ENCODE data around the gene FMNL3. TPM values are rescaled to one million over a fixed set of nuclear protein-coding genes. Genes with fewer than 3 reads are reported as not detected.
A peak's percentile ranks its signal among the peaks of the same experiment; 100 is the strongest.

FMNL3 gene
- total RNA-seq, 1 donor from 2014 or later = 58.4 TPM

- H3K9me3 Mint-ChIP-seq (ENCODE audit: unreplicated experiment) = peaks cover 1% of the 10 kb centered on the region
- H3K4me3 Mint-ChIP-seq (ENCODE audit: unreplicated experiment) = peak overlapping the region; percentile 78
- peaks cover 54% of the 10 kb centered on the region for H3K4me1 Mint-ChIP-seq (ENCODE audit: low read depth, unreplicated experiment)
- H3K4me1 ChIP-seq (ENCODE audit: insufficient read depth, low read length) = peaks cover 42% of the 10 kb centered on the region
- peak overlapping the region; percentile 85 for H3K27ac ChIP-seq (ENCODE audit: low read depth, low read length)
- H3K9ac ChIP-seq (ENCODE audit: low read length) = peak overlapping the region; percentile 71
- peak overlapping the region; percentile 99 for H3K27ac Mint-ChIP-seq (ENCODE audit: unreplicated experiment)
- TF ChIP-seq CTCF (IDR thresholded peaks at IDR 0.05; ENCODE audit: insufficient read depth, low read depth, low read length) (no peak), EZH2 (IDR thresholded peaks at IDR 0.05; ENCODE audit: insufficient read depth, low read length) (no peak)
- no peaks in the 10 kb centered on the region for H3K27me3 ChIP-seq (ENCODE audit: insufficient read depth, low read length)
- no peak overlapping the region for H2AFZ ChIP-seq (ENCODE audit: low read depth, low read length)
- H4K20me1 ChIP-seq (ENCODE audit: insufficient read depth, low read length) = peaks cover 57% of the 10 kb centered on the region
- H3K4me2 ChIP-seq (ENCODE audit: low read length) = peak overlapping the region; percentile 87
- peak; percentile 71 for DNase-seq (ENCODE audit: low read depth)
- no peaks in the 10 kb centered on the region for H3K9me3 ChIP-seq (ENCODE audit: insufficient read depth, low read depth, low read length)
- peaks cover 2% of the 10 kb centered on the region for H3K36me3 Mint-ChIP-seq (ENCODE audit: low read depth, unreplicated experiment)
- H3K27me3 Mint-ChIP-seq (ENCODE audit: low read depth, unreplicated experiment) = no peaks in the 10 kb centered on the region
- no peaks in the 10 kb centered on the region for H3K36me3 ChIP-seq (ENCODE audit: insufficient read depth, low read length)
- H3K4me3 ChIP-seq (ENCODE audit: insufficient read depth, low read depth, low read length) = peak overlapping the region; percentile 52
- H3K79me2 ChIP-seq (ENCODE audit: insufficient read depth, low read length) = peaks cover 93% of the 10 kb centered on the region
- FAIRE-seq = peak; percentile 66
Observed at GRCh38 chr12:49698619-49699545, 8.3 kb downstream of the FMNL3 start.

DNA sequence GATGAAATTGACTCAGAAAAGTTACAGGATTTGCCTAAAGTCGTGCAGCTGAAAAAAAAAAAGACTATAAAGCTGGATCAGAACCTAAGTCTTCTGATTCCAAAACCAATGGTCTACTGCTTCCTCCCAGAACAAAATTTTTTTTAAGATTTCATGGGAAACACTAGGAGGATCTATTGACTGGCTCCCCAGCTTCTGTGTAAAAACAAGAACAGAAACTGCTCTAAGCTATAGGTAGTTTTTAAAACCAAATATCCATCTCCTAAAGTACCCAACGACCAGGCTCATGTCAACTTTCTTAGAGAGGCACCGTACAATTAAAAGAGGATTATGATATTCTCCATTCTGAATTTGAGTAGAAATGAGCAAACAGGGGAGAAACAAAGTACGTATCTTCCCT lies 9.4 kb downstream of the FMNL3 start:
- Histone ChIP-seq H3K27ac (ENCODE audit: low read depth, low read length) (no peak overlapping the region), H3K79me2 (ENCODE audit: insufficient read depth, low read length) (peaks cover 90% of the 10 kb centered on the region), H3K9me3 (ENCODE audit: insufficient read depth, low read depth, low read length) (no peaks in the 10 kb centered on the region), H3K4me1 (ENCODE audit: insufficient read depth, low read length) (peaks cover 32% of the 10 kb centered on the region), H3K36me3 (ENCODE audit: insufficient read depth, low read length) (no peaks in the 10 kb centered on the region), H3K4me3 (ENCODE audit: insufficient read depth, low read depth, low read length) (no peak overlapping the region), H3K4me2 (ENCODE audit: low read length) (peak overlapping the region; percentile 87), H3K9ac (ENCODE audit: low read length) (no peak overlapping the region), H3K27me3 (ENCODE audit: insufficient read depth, low read length) (no peaks in the 10 kb centered on the region), H2AFZ (ENCODE audit: low read depth, low read length) (no peak overlapping the region), H4K20me1 (ENCODE audit: insufficient read depth, low read length) (peaks cover 55% of the 10 kb centered on the region)
- peaks cover 45% of the 10 kb centered on the region for H3K4me1 Mint-ChIP-seq (ENCODE audit: low read depth, unreplicated experiment)
- H3K4me3 Mint-ChIP-seq (ENCODE audit: unreplicated experiment) = no peak overlapping the region
- H3K36me3 Mint-ChIP-seq (ENCODE audit: low read depth, unreplicated experiment) = peaks cover 5% of the 10 kb centered on the region
- no peak for TF ChIP-seq CTCF (IDR thresholded peaks at IDR 0.05; ENCODE audit: insufficient read depth, low read depth, low read length)
- TF ChIP-seq EZH2 (IDR thresholded peaks at IDR 0.05; ENCODE audit: insufficient read depth, low read length) = no peak
- H3K9me3 Mint-ChIP-seq (ENCODE audit: unreplicated experiment) = peaks cover 1% of the 10 kb centered on the region
- FAIRE-seq (no peak), DNase-seq (ENCODE audit: low read depth) (no peak)
- no peaks in the 10 kb centered on the region for H3K27me3 Mint-ChIP-seq (ENCODE audit: low read depth, unreplicated experiment)
- peak overlapping the region; percentile 75 for H3K27ac Mint-ChIP-seq (ENCODE audit: unreplicated experiment)

DNA sequence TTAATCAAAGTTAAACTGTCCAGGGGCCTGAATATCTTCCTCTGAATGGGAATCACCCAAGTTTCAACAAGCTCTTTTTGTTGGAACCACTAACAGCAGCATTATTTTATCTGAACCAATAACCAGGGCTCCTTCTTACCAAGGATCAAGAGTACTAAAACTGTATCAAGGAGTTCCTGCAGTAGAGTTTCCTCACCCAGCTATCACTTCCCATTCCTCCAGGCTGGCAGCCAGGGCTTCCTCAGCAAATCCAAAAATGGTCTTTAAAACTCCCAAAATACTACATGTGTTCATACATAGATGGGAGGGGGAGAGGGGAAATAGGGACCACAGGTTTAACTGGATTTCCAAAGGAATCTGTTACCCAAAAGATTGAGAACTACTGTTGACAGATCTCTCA lies 10.5 kb downstream of the FMNL3 start:
- Histone ChIP-seq H3K79me2 (ENCODE audit: insufficient read depth, low read length) (peaks cover 90% of the 10 kb centered on the region), H3K36me3 (ENCODE audit: insufficient read depth, low read length) (no peaks in the 10 kb centered on the region), H2AFZ (ENCODE audit: low read depth, low read length) (no peak overlapping the region), H3K4me2 (ENCODE audit: low read length) (no peak overlapping the region), H3K27ac (ENCODE audit: low read depth, low read length) (no peak overlapping the region), H3K4me3 (ENCODE audit: insufficient read depth, low read depth, low read length) (no peak overlapping the region), H3K4me1 (ENCODE audit: insufficient read depth, low read length) (peaks cover 22% of the 10 kb centered on the region), H3K27me3 (ENCODE audit: insufficient read depth, low read length) (no peaks in the 10 kb centered on the region), H3K9ac (ENCODE audit: low read length) (no peak overlapping the region), H4K20me1 (ENCODE audit: insufficient read depth, low read length) (peaks cover 55% of the 10 kb centered on the region), H3K9me3 (ENCODE audit: insufficient read depth, low read depth, low read length) (no peaks in the 10 kb centered on the region)
- Mint-ChIP-seq H3K36me3 (ENCODE audit: low read depth, unreplicated experiment) (peaks cover 6% of the 10 kb centered on the region), H3K4me3 (ENCODE audit: unreplicated experiment) (no peak overlapping the region), H3K9me3 (ENCODE audit: unreplicated experiment) (peaks cover 1% of the 10 kb centered on the region), H3K27me3 (ENCODE audit: low read depth, unreplicated experiment) (no peaks in the 10 kb centered on the region), H3K27ac (ENCODE audit: unreplicated experiment) (peak overlapping the region; percentile 41), H3K4me1 (ENCODE audit: low read depth, unreplicated experiment) (peaks cover 36% of the 10 kb centered on the region)
- TF ChIP-seq EZH2 (IDR thresholded peaks at IDR 0.05; ENCODE audit: insufficient read depth, low read length) = no peak
- TF ChIP-seq CTCF (IDR thresholded peaks at IDR 0.05; ENCODE audit: insufficient read depth, low read depth, low read length) = no peak
- no peak for DNase-seq (ENCODE audit: low read depth)
- no peak for FAIRE-seq

Measured in astrocyte (in vitro differentiated cells and primary cell).